Activated naive CD4-positive, alpha-beta T cell treated with anti-CD3 and anti-CD28 coated beads for 36 hours (primary cell): Measurements from ENCODE around the gene PDE6B. TPM values are rescaled to one million over a fixed set of nuclear protein-coding genes. Genes with fewer than 3 reads are reported as not detected.
"Not testable (repeated sequence)": the region's sequence is repeated elsewhere in the genome, so short reads cannot be mapped to it uniquely, and the experiment has no call there.

Experiments
- CTCF ChIA-PET: fragments of 350-600 bp; sonication (Branson Sonifier 250); formaldehyde crosslinking; loops from one replicate; lab custom pipeline; 2021; ENCODE audit warnings: antibody characterized with exemption; lab: Charles Lee
- DNase-seq: peaks from one replicate; pipeline ENCODE4 v3.0.0-alpha.2; 2020
- H3K27ac Mint-ChIP-seq: one replicate; pipeline ENCODE4 v1.8.0; 2021; ENCODE audit warnings: mild to moderate bottlenecking, mixed read lengths
- H3K27me3 Mint-ChIP-seq: one replicate; pipeline ENCODE4 v1.8.0; 2021; ENCODE audit warnings: low read depth, mixed read lengths
- H3K36me3 Mint-ChIP-seq: one replicate; pipeline ENCODE4 v1.8.0; 2021; ENCODE audit warnings: low read depth, mixed read lengths
- H3K4me1 Mint-ChIP-seq: one replicate; pipeline ENCODE4 v1.8.0; 2021; ENCODE audit warnings: low read depth, mixed read lengths
- H3K4me3 Mint-ChIP-seq: one replicate; pipeline ENCODE4 v1.8.0; 2021; ENCODE audit warnings: mild to moderate bottlenecking, moderate library complexity, mixed read lengths
- H3K9me3 Mint-ChIP-seq: one replicate; pipeline ENCODE4 v1.8.0; 2021; ENCODE audit warnings: mixed read lengths
- intact Hi-C: fragments of 100-400 bp; cut with micrococcal nuclease; formaldehyde crosslinking; loops from one replicate; pipeline ENCODE4 v1.15.1; 2023
- total RNA-seq, 2 experiments: library from RNA; stranded (reverse); gene quantifications; one replicate each; pipeline ENCODE4 v1.2.3, GENCODE V29; 2021

Gene PDE6B
- total RNA-seq, 2 experiments from 2014 or later: 17.4 to 18.1 TPM

DNA sequence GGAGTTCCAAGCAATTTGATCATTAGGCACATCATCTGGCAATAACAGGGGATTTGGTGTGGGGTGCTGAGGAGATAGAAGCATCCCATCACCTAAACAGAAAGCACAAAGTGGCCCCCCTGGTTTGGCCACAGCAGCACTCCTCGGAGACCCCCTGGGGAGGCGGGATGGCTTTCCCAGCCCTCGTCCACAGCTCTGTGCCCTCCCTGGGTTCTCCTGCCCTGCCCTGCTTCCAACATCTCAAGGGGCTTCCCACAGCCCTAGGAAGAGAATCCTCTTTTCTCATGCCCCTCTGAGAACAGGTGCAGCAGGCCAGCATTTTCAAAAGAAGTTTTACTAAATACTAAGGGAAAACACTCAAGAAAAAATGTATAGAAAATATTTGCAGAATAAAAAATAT, 35.9 kb downstream of the PDE6B start:
- H3K27me3 Mint-ChIP-seq: no peaks in the 10 kb centered on the region
- H3K4me3 Mint-ChIP-seq: no peak overlapping the region
- intact Hi-C loops: loop anchor here (5.0 kb wide), 1 partner anchor 539 kb away; the partner anchor contains the start of gene ZNF718
- CTCF ChIA-PET: no interaction called here
- H3K9me3 Mint-ChIP-seq: no peaks in the 10 kb centered on the region
- no peak overlapping the region for H3K27ac Mint-ChIP-seq
- DNase-seq: no peak
- H3K36me3 Mint-ChIP-seq: peaks cover 6% of the 10 kb centered on the region
- peaks cover 18% of the 10 kb centered on the region for H3K4me1 Mint-ChIP-seq

DNA sequence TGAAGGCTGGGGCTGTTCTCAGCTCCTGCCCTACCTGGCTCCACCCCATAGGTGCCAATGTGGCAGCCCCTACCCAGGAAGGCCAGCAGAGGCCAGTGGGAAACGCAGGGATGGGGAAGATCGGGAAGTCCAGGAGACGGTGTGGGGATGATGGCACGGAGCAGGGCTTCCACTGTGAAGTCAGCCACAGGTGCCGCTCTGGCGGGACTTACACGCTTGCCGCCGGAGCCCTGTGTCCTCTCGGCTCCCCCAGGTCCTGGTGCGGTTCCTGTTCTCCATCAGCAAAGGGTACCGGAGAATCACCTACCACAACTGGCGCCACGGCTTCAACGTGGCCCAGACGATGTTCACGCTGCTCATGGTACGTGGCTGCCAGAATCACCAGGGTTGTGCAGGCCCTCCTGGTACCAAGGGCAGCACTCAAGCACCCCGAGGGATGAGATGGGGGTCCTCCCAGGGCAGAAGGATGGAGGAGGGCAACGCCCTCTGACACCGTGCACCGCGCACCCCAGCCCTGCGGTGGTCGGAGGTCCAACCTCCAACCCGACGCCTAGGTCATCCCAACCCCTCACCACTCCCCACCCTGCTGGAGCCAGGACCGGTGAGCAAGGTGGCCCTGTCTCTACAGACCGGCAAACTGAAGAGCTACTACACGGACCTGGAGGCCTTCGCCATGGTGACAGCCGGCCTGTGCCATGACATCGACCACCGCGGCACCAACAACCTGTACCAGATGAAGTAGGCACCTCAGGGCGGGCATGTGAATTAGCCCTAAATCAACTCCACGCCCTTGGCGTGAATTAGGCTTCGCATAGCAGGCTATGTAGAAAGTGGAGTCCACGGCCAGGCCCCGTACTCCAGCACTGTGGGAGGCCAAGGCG, 36.7 kb downstream of the PDE6B start:
- Mint-ChIP-seq H3K4me1 (peaks cover 18% of the 10 kb centered on the region), H3K9me3 (no peaks in the 10 kb centered on the region), H3K36me3 (peaks cover 6% of the 10 kb centered on the region), H3K4me3 (peak overlapping the region; percentile 41), H3K27me3 (no peaks in the 10 kb centered on the region), H3K27ac (no peak overlapping the region)
- intact Hi-C loops: loop anchor here (5.0 kb wide), 1 partner anchor 540 kb away; the partner anchor contains the start of gene ZNF718
- CTCF ChIA-PET: no interaction called here
- DNase-seq: peak; percentile 3

DNA sequence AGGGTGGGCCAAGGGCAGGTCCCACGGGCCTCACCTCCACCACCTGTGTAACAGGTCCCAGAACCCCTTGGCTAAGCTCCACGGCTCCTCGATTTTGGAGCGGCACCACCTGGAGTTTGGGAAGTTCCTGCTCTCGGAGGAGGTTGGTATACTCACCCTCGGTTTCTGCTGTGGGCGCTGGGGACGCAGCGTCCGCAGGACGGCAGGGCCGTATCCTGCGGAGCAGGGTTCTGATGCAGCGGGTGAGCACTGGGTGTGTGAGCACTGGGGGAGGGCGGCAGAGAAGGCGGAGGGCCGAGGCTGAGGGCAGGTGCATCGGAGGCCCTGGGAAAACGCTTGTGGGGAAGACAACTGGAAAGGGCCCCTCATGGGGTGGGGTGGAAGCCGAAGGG, 37.7 kb downstream of the PDE6B start:
- Mint-ChIP-seq H3K4me1 (peaks cover 18% of the 10 kb centered on the region), H3K27ac (peak overlapping the region; percentile 81), H3K9me3 (no peaks in the 10 kb centered on the region), H3K4me3 (peak overlapping the region; percentile 76), H3K36me3 (peaks cover 6% of the 10 kb centered on the region), H3K27me3 (no peaks in the 10 kb centered on the region)
- intact Hi-C loops: loop anchor here (5.0 kb wide), 1 partner anchor 541 kb away; the partner anchor contains the start of gene ZNF718
- CTCF ChIA-PET: no interaction called here
- peak; percentile 4 for DNase-seq

DNA sequence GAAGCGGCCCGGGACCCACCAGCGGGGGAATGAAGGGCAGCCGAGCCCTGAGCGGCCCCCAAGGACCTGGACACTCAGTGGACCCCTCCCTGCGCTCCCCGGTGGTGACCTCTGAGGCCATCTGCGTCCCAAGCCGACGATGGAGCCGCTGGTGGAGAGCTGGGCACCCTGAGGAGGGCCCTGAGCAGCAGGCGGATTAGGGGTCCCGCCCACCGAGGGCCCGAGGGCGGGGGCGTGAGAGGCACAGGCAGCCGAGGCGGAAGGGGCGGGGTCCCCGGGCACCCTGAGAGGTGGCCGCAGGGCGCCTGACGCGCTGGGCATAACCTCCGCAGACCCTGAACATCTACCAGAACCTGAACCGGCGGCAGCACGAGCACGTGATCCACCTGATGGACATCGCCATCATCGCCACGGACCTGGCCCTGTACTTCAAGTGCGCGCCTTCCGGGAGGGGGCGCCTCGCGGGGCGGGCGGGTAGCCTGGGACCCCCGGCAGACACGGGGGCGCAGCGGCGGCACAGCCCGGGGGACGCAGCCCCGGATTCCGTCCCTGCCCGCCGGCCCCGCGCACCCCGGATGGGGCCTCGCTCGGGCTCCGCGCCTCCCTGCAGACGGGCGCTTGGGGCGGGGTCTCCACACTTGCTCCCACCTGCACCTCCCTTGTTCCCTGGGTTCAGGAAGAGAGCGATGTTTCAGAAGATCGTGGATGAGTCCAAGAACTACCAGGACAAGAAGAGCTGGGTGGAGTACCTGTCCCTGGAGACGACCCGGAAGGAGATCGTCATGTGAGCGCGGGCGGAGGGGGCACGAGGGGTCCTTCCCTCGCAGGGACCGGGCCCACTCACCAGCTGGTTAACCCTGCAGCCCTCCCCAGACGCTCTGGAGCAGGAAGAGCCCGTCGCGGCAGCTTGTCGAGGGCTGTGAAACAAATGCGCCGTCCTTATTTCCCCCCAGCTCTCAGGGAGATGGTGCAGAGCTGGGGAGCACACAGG, 38.4 kb downstream of the PDE6B start:
- Mint-ChIP-seq H3K9me3 (no peaks in the 10 kb centered on the region), H3K27ac (peak overlapping the region; percentile 84), H3K27me3 (no peaks in the 10 kb centered on the region), H3K4me3 (peak overlapping the region; percentile 82), H3K4me1 (peaks cover 18% of the 10 kb centered on the region), H3K36me3 (peaks cover 6% of the 10 kb centered on the region)
- CTCF ChIA-PET: interaction anchor here (1.1 kb wide), 1 partner anchor 10 kb away, joined by 5 read pairs; the partner anchor contains the start of gene ATP5ME
- DNase-seq: peak; percentile 74
- intact Hi-C loops: loop anchor here (1.0 to 5.0 kb wide), 2 partner anchors 11 to 541 kb away; partner anchors contain the start of genes ATP5ME, MYL5 and ZNF718

DNA sequence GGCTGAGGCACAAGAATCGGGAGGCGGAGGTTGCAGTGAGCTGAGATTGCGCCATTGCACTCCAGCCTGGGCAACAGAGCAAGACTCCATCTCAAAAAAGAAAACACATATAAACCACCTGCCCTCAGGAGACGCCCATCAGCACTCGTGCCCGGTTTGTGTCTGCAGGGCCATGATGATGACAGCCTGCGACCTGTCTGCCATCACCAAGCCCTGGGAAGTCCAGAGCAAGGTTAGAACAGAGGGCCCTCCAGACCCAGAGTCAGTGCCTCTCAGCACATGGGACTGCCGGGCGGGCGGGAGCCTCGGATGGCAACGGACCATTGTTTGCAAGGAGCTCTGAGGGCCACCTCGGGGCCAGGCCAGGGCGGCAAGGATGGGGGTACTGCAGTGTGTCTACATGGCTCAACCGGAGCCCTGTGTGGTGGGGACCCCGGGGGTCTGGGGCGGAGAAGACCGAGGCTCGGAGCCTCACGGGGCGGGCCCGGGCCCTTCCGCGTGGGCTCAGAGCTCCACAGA, 39.4 kb downstream of the PDE6B start:
- intact Hi-C loops: loop anchor here (1.0 to 5.0 kb wide), 2 partner anchors 10 to 542 kb away; partner anchors contain the start of genes ATP5ME, MYL5 and ZNF718
- DNase-seq: peak; percentile 3
- no peaks in the 10 kb centered on the region for H3K9me3 Mint-ChIP-seq
- CTCF ChIA-PET: interaction anchor here (1.1 kb wide), 1 partner anchor 9 kb away, joined by 5 read pairs; the partner anchor contains the start of gene ATP5ME
- H3K27ac Mint-ChIP-seq: no peak overlapping the region
- H3K36me3 Mint-ChIP-seq: peaks cover 6% of the 10 kb centered on the region
- H3K27me3 Mint-ChIP-seq: no peaks in the 10 kb centered on the region
- peaks cover 18% of the 10 kb centered on the region for H3K4me1 Mint-ChIP-seq
- peak overlapping the region; percentile 82 for H3K4me3 Mint-ChIP-seq

- no peaks in the 10 kb centered on the region for H3K9me3 Mint-ChIP-seq
- CTCF ChIA-PET: no interaction called here
- H3K4me1 Mint-ChIP-seq: peaks cover 18% of the 10 kb centered on the region
- no peaks in the 10 kb centered on the region for H3K27me3 Mint-ChIP-seq
- peaks cover 3% of the 10 kb centered on the region for H3K36me3 Mint-ChIP-seq
- no peak for DNase-seq
- no peak overlapping the region for H3K27ac Mint-ChIP-seq
- intact Hi-C loops: no loop called here
- peak overlapping the region; percentile 82 for H3K4me3 Mint-ChIP-seq
Measured at GRCh38 chr4:665381-665750, 40.0 kb downstream of the PDE6B start.

DNA sequence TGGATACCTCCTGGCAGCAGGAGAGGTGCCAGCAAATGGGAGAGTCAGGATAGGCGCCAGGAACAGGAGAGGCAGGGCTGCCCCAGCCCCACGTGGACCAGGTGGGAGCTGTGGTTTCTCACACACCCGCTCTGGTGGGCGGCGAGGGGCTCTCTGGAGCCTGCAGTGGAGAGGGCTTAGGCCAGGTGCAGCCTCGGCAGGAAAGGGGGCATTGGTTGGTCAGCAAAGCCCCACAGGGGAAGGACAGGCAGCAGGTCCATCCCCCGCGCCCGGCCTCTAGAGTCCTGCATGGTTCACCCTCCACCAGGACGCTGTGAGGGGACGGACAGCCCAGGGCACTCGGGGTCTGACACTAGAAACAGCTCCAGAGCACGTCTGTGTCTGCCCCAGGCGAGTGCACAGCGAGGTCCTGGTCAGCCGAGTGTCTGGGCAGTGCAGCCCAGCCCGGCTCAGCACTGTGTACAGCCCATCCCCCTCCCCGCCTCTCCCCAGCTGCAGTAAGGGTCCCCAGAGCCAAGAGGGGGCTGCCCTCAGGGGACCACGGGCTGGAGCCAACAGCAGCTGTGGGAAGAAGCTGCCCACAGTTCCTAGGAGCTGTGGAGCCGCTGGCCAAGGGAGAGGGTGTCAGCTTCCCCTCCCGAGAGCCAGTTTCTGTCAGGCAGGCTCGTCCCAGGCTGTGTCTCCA, 40.5 kb downstream of the PDE6B start:
- Mint-ChIP-seq H3K9me3 (no peaks in the 10 kb centered on the region), H3K4me3 (no peak overlapping the region), H3K36me3 (peaks cover 8% of the 10 kb centered on the region), H3K27ac (no peak overlapping the region), H3K27me3 (no peaks in the 10 kb centered on the region), H3K4me1 (peaks cover 18% of the 10 kb centered on the region)
- CTCF ChIA-PET: no interaction called here
- DNase-seq: no peak
- intact Hi-C loops: no loop called here

DNA sequence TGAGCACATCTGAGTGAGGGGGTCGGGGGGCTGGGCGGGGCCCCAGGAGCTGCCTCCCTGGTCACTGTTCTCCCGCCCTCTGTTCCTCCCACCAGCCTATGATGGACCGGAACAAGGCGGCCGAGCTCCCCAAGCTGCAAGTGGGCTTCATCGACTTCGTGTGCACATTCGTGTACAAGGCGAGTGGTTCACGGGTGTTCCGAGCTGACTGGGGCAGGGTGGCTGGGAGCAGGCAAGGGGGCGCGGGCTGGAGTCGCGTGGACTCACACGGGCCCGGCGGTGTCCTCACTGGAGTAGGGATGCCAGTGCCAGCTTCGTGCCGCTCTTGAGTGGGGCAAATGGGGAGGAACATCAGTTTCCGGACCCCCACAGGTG, 41.0 kb downstream of the PDE6B start:
- peaks cover 10% of the 10 kb centered on the region for H3K36me3 Mint-ChIP-seq
- CTCF ChIA-PET: no interaction called here
- H3K4me3 Mint-ChIP-seq: no peak overlapping the region
- no peak for DNase-seq
- intact Hi-C loops: no loop called here
- no peaks in the 10 kb centered on the region for H3K9me3 Mint-ChIP-seq
- no peaks in the 10 kb centered on the region for H3K27me3 Mint-ChIP-seq
- H3K4me1 Mint-ChIP-seq: peaks cover 18% of the 10 kb centered on the region
- H3K27ac Mint-ChIP-seq: no peak overlapping the region

DNA sequence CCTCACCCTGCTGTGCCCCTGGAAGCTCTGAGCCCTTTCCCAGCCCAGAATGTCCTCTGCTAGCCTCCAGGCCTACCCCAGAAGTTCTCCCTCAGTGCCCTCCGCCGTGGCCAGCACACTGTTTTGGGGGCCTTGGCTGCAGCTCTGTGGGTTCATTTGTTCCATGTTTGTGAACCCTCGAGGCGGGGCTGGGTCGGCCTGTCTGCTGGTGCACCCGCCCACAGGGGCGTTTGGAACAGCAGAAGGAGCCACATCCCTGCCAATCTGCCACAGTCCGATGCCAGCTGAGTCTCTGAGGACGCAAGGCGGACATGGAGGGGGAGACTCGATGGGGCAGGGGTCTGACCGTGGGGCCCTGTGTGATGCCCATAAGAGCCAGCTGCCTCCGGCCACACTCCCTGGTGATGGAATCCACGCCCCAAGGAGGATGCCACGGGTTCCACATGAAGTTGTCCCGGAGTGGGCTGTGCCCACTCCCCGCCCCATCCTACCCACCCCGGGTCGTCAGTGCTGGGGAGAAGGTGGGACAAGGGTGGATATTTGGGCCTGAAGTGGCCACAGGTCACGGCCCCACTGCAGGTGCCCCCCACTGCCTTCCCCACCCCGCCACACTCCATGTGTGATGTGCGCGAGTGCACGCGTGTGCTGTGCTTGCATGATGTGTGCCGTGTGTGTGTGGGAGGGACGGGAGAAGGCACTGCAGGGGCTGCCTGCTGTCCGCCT, 41.6 kb downstream of the PDE6B start:
- intact Hi-C loops: no loop called here
- Mint-ChIP-seq H3K9me3 (no peaks in the 10 kb centered on the region), H3K36me3 (peaks cover 12% of the 10 kb centered on the region), H3K4me3 (no peak overlapping the region), H3K27ac (no peak overlapping the region), H3K4me1 (peaks cover 18% of the 10 kb centered on the region), H3K27me3 (no peaks in the 10 kb centered on the region)
- CTCF ChIA-PET: no interaction called here
- no peak for DNase-seq

- Mint-ChIP-seq H3K36me3 (peaks cover 16% of the 10 kb centered on the region), H3K4me3 (no peak overlapping the region), H3K4me1 (peaks cover 19% of the 10 kb centered on the region), H3K27ac (no peak overlapping the region), H3K9me3 (no peaks in the 10 kb centered on the region), H3K27me3 (no peaks in the 10 kb centered on the region)
- intact Hi-C loops: no loop called here
- no peak for DNase-seq
- CTCF ChIA-PET: no interaction called here
Measured at GRCh38 chr4:667545-667925, 42.2 kb downstream of the PDE6B start.

DNA sequence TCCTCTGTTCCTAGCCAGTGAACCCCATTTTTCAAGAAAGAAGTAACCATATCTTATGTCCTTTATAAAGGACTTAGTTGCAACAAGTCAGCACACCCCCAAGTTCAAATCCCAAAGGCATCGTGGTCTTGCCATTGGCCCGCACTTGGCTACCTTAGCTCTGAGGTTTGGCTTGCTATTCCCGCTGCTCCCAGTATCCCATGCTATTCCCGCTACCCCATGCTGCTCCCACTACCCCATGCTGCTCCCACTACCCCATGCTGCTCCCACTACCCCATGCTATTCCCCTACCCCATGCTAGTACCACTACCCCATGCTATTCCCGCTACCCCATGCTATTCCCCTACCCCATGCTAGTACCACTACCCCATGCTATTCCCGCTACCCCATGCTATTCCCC, 42.8 kb downstream of the PDE6B start:
- H3K9me3 Mint-ChIP-seq, H3K4me3 Mint-ChIP-seq, H3K27me3 Mint-ChIP-seq, intact Hi-C loops, CTCF ChIA-PET, DNase-seq, H3K27ac Mint-ChIP-seq: not testable (repeated sequence)
- H3K4me1 Mint-ChIP-seq: peaks cover 19% of the 10 kb centered on the region
- H3K36me3 Mint-ChIP-seq: peaks cover 20% of the 10 kb centered on the region
